OCI-LY7 (cell line): ENCODE results near the gene AKAP12. TPM values are rescaled to one million over a fixed set of nuclear protein-coding genes. Genes with fewer than 3 reads are reported as not detected.

Source experiments
- BruUV-seq: library from RNA; stranded (reverse); fragments of 400-500 nt; replicated peaks from 2 replicates; lab custom pipeline; 2021; lab: Mats Ljungman, UMichigan
- CTCF ChIA-PET: fragments of 300-600 bp; sonication (Branson Sonifier 250); formaldehyde crosslinking; loops from one replicate; lab custom pipeline; 2022; ENCODE audit warnings: antibody characterized with exemption; ENCODE audit not compliant: unreplicated experiment; lab: Charles Lee
- POLR2A ChIA-PET: fragments of 300-600 bp; sonication (Branson Sonifier 250); formaldehyde crosslinking; loops from one replicate; lab custom pipeline; 2022; ENCODE audit warnings: antibody characterized with exemption; lab: Charles Lee
- DNase-seq: peaks from one replicate; pipeline ENCODE4 v3.0.0-alpha.2; 2015; ENCODE audit warnings: low spot score
- H2AFZ ChIP-seq: fragments of 200-600 bp; sonication (generic), shearing (Covaris generic); 2 replicates; pipeline ENCODE4 v1.6.1; 2014; ENCODE audit warnings: mild to moderate bottlenecking, antibody characterized with exemption, low read length, moderate library complexity
- H3K27ac ChIP-seq: fragments of 200-600 bp; sonication (generic); 2 replicates; pipeline ENCODE4 v1.5.1; 2014; ENCODE audit warnings: mixed run types, low read depth, mild to moderate bottlenecking, moderate library complexity, low read length, inconsistent platforms; ENCODE audit not compliant: poor library complexity, severe bottlenecking
- H3K36me3 ChIP-seq: fragments of 200-600 bp; sonication (generic); 2 replicates; pipeline ENCODE4 v1.6.1; 2014; ENCODE audit warnings: mild to moderate bottlenecking, antibody characterized with exemption, low read length, moderate library complexity, mixed read lengths; ENCODE audit not compliant: insufficient read depth
- H3K4me1 ChIP-seq: fragments of 200-600 bp; sonication (generic); 2 replicates; pipeline ENCODE4 v1.5.1; 2014; ENCODE audit warnings: mild to moderate bottlenecking, low read length; ENCODE audit not compliant: insufficient read depth, poor library complexity, severe bottlenecking
- H3K4me2 ChIP-seq: fragments of 200-600 bp; sonication (generic); 2 replicates; pipeline ENCODE4 v1.6.1; 2014; ENCODE audit warnings: mild to moderate bottlenecking, low read length
- H3K4me3 ChIP-seq: fragments of 200-600 bp; sonication (generic); 2 replicates; pipeline ENCODE4 v1.5.1; 2014; ENCODE audit warnings: mild to moderate bottlenecking, low read depth, low read length; ENCODE audit not compliant: poor library complexity, severe bottlenecking
- H3K79me2 ChIP-seq: fragments of 200-600 bp; sonication (generic); 2 replicates; pipeline ENCODE4 v1.6.1; 2016; ENCODE audit warnings: low read depth, mild to moderate bottlenecking, low read length, moderate library complexity, mixed read lengths; ENCODE audit not compliant: insufficient read depth
- H3K9me2 ChIP-seq: fragments of 200-600 bp; sonication (generic); 2 replicates; pipeline ENCODE4 v1.6.1; 2016; ENCODE audit warnings: mild to moderate bottlenecking, low read length, mixed read lengths; ENCODE audit not compliant: insufficient read depth
- H3K9me3 ChIP-seq: fragments of 200-600 bp; sonication (generic); 2 replicates; pipeline ENCODE4 v1.6.1; 2014; ENCODE audit warnings: mild to moderate bottlenecking, mixed run types, low read length, mixed read lengths
- H4K20me1 ChIP-seq: fragments of 200-600 bp; sonication (generic); 2 replicates; pipeline ENCODE4 v1.6.1; 2014; ENCODE audit warnings: mild to moderate bottlenecking, antibody characterized with exemption, low read length, moderate library complexity, mixed read lengths; ENCODE audit not compliant: insufficient read depth
- CTCF ChIP-seq: fragments of 200-600 bp; sonication (generic); conservative IDR thresholded peaks from 2 replicates; pipeline ENCODE4 v1.5.1; 2014; ENCODE audit warnings: mild to moderate bottlenecking, antibody characterized with exemption, low read length, moderate library complexity, mixed read lengths
- EZH2phosphoT487 ChIP-seq: fragments of 200-600 bp; sonication (generic); IDR thresholded peaks from 2 replicates; pipeline ENCODE4 v1.6.1; 2018; ENCODE audit warnings: low read depth, borderline replicate concordance, mild to moderate bottlenecking, mixed run types, antibody characterized with exemption, low read length, moderate library complexity, mixed read lengths
- intact Hi-C: fragments of 100-400 bp; cut with micrococcal nuclease; formaldehyde crosslinking; loops from one replicate; pipeline ENCODE4 v1.10.0; 2022; ENCODE audit not compliant: unreplicated experiment
- total RNA-seq, 2 experiments: library from RNA; depleted of rRNA in 1 of 2; stranded (reverse); fragments of >200 nt in 1 of 2; shearing (Covaris generic) in 1 of 2; gene quantifications; 2 replicates each; pipeline ENCODE4 v1.2.3, GENCODE V29; 2014 to 2022

Gene AKAP12
- total RNA-seq, 2 experiments from 2014 or later, result 0.23 TPM; not detected in 1

- H3K9me2 ChIP-seq, result no peaks in the 10 kb centered on the region
- H3K4me1 ChIP-seq, result no peaks in the 10 kb centered on the region
- intact Hi-C loops, result no loop called here
- no peaks in the 10 kb centered on the region for H3K79me2 ChIP-seq
- H3K9me3 ChIP-seq, result peaks cover 9% of the 10 kb centered on the region
- no peak for DNase-seq
- no peaks in the 10 kb centered on the region for H4K20me1 ChIP-seq
- no TSS peak for BruUV-seq
- H3K4me2 ChIP-seq, result no peak overlapping the region
- CTCF ChIA-PET, result no interaction called here
- no peak overlapping the region for H3K27ac ChIP-seq
- no peak overlapping the region for H3K4me3 ChIP-seq
- no peak overlapping the region for H2AFZ ChIP-seq
- H3K36me3 ChIP-seq, result no peaks in the 10 kb centered on the region
- TF ChIP-seq CTCF, result no peak
- POLR2A ChIA-PET, result interaction anchor here (0.7 kb wide), 1 partner anchor 8 kb away, joined by 5 read pairs; no protein-coding TSS in a partner anchor
Observed at GRCh38 chr6:151207674-151208073, 32.1 kb upstream of the AKAP12 start.

GRCh38 chr6:151209071-151209831 is 30.5 kb upstream of the AKAP12 start:
- Histone ChIP-seq H3K27ac (no peak overlapping the region), H3K4me1 (no peaks in the 10 kb centered on the region), H3K9me2 (no peaks in the 10 kb centered on the region), H4K20me1 (no peaks in the 10 kb centered on the region), H3K79me2 (no peaks in the 10 kb centered on the region), H3K4me3 (no peak overlapping the region), H3K36me3 (no peaks in the 10 kb centered on the region), H3K4me2 (no peak overlapping the region), H3K9me3 (peaks cover 9% of the 10 kb centered on the region), H2AFZ (no peak overlapping the region)
- no TSS peak for BruUV-seq
- POLR2A ChIA-PET, result interaction anchor here (0.6 kb wide), 1 partner anchor 53 kb away, joined by 5 read pairs; no protein-coding TSS in a partner anchor
- no peak for TF ChIP-seq EZH2phosphoT487
- no peak for TF ChIP-seq CTCF
- CTCF ChIA-PET, result no interaction called here
- intact Hi-C loops, result no loop called here
- DNase-seq, result no peak

- Histone ChIP-seq H3K9me3 (peaks cover 9% of the 10 kb centered on the region), H4K20me1 (no peaks in the 10 kb centered on the region), H3K27ac (no peak overlapping the region), H3K4me2 (no peak overlapping the region), H3K79me2 (no peaks in the 10 kb centered on the region), H3K4me1 (no peaks in the 10 kb centered on the region), H3K36me3 (no peaks in the 10 kb centered on the region), H3K9me2 (no peaks in the 10 kb centered on the region), H3K4me3 (no peak overlapping the region), H2AFZ (no peak overlapping the region)
- no peak for DNase-seq
- POLR2A ChIA-PET, result interaction anchor here (0.6 to 0.8 kb wide), 4 partner anchors 16 to 716 kb away, joined by 3 to 7 read pairs (median 4); no protein-coding TSS in a partner anchor
- intact Hi-C loops, result no loop called here
- CTCF ChIA-PET, result no interaction called here
- no peak for TF ChIP-seq EZH2phosphoT487
- TF ChIP-seq CTCF, result no peak
- no TSS peak for BruUV-seq
Observed at GRCh38 chr6:151211075-151211474, 28.7 kb upstream of the AKAP12 start.
